Activated naive CD8-positive, alpha-beta T cell treated with anti-CD3 and anti-CD28 coated beads, Interleukin-2, amount 50 U/mL, for 16 hours (primary cell): ENCODE measurements around the gene NME1.
"Not testable (repeated sequence)": the region's sequence is repeated elsewhere in the genome, so short reads cannot be mapped to it uniquely, and the experiment has no call there.

Experiments
- DNase-seq: peaks from one replicate; pipeline ENCODE4 v3.0.0-alpha.2; 2020; ENCODE audit warnings: low read depth, low spot score

The NME1 gene

GRCh38 chr17:51144266-51145022 is 8.9 kb upstream of the NME1 start:
- no peak for DNase-seq

- DNase-seq, result no peak
Observed at GRCh38 chr17:51147650-51148049, 5.7 kb upstream of the NME1 start.

- no peak for DNase-seq
Observed at GRCh38 chr17:51149163-51149562, 4.2 kb upstream of the NME1 start.

GRCh38 chr17:51150932-51151331 is 2.4 kb upstream of the NME1 start:
- no peak for DNase-seq

DNA sequence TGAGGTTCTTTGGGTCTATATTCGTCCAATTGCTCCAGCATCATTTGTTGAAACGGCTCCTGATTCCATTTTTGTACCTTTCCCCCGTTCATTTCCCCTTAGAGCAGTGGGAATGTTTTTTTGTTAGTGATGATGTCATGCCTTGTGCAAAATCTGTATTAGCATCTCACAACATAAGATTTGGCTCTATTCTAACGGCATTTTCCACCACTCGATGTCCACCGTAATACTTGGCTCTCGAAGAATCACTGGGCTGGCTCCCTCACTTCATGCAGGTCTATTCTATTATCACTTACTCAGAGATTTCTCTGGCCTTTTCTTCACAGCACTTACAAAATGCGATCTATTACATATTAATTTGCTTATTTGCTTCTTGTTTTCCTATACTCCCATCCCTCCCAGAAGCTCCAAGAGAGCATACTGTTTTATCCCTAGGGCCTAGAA is 571 bp upstream of the NME1 start:
- DNase-seq, result no peak

- DNase-seq, result no peak
Observed at GRCh38 chr17:51154176-51154575, 817 bp downstream of the NME1 start.

DNA sequence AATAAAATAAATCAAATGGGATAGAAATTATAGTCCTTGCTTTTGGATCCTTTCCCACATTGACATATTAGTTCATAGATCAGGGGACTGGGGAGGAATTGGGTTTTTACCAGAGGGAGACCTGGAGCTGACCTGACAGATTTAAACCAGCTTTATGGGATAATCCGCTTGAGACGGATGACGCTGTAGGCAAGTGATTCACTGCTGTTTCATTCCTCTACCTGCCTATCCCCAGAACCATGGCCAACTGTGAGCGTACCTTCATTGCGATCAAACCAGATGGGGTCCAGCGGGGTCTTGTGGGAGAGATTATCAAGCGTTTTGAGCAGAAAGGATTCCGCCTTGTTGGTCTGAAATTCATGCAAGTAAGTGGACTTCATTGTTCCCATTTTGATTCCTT is 2.1 kb downstream of the NME1 start:
- no peak for DNase-seq

- no peak for DNase-seq
Observed at GRCh38 chr17:51159604-51160003, 6.2 kb downstream of the NME1 start.

GRCh38 chr17:51161541-51161940 is 8.2 kb downstream of the NME1 start:
- DNase-seq, result no peak

DNA sequence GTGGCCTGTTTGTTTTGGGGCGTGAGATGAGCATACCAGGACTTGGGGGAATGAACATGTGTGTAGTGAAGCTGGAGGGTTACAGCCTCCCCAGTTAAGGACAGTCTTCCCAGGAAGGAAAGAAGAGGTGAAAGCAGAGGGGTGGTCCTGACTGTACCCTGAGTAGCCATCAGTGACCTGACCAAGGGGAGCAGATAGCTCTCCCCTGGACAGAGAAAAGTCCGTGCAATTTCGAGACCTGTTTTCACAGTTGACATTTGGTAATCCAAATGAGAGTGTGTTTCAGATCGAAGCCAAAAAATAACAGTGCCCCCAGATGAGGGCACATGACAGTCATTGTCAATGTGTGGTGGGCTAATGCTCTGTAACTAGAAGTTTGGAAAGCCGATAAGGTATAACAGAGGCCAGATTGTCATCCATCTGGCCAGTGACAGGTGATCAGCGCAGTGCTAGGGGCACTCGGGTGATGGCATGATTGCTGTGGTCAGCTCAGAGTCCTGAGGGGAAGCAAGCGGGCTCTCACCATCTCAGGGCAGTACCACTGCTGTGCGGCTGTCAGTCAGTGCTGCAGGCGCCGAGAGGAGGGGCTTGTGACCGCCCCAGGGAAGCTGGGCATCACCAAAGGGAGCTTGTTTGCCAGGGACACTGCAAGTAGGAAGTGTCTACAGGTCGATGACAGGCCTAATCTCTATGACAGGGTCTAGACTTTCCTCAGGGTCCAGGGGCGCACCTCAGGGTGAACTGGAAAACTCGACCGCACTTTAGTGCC is 11.7 kb downstream of the NME1 start:
- no peak for DNase-seq

DNA sequence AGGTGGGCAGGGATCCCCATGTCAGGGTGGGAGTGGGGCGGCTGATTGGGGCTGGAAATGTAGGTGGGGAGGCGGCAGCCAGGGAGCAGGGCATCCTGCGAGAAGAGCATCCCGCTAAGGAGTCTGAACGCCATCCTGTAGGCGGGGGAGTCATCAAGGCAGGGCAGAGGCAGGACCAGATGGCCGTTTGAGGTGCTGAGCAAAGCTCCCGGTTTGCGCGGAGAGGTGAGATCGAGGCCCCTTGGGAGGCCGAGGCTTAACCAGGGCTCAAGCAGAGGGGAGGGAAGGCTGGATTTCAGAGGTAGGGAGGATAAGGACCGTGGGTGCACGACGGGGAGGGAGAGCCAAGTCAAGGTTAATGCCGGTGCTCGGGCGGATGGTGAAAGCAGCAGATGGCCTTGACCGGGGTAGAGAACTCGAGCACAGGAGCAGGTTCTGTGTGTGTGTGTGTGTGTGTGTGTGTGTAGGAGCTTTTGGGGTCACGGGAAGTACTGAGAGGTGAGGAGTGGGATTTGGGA is 12.4 kb downstream of the NME1 start:
- no peak for DNase-seq

GRCh38 chr17:51166198-51166986 is 13.0 kb downstream of the NME1 start, which contains the start of gene NME2:
NME2 (plus strand) TSS chr17:51166411; CDS start chr17:51166831, 420 bp downstream.
- peak; percentile 39 for DNase-seq

DNA sequence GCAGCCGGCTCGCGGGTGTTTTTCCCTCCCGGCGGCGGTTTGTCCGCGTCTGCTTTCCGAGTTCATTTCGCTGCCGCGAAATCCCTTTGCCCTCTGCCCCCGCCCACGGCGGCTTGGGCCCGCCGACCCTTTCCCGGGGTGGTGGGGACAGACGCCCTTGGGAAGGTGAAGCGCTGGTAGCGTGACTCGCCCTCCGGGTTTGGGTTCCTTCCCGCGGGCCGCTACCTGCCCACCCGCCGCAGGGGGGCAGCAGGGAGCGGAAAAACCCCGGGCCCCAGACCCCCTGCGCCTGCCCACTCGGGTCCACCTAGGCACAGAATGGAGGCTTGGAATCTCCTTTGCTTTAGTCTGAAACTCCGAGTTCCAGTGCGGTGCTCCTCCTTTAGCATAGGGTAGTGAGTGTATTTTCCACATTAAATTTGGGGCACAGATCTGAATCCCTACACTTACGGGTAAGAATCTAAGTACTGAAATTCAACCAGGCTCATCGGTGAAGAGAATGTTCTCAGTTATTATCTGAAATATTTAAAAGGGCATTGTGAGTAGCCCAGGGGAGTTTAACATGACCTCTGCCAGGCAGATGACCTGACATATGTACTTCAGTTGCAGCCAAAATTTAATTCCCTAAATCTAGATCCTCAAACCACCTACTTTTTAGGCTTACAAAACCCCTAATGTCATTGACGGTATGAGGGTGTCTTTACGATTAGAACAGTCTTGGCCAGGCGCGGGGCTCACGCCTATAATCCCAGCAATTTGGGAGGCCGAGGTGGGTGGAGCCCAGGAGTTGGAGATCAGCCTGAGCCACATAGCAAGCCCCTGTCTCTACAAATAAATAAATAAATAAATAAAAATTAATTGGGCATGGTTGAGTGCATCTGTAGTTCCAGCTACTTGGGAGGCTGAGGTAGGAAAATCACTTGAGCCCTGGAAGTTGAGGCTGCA is 13.9 kb downstream of the NME1 start:
- DNase-seq, result peak; percentile 54

GRCh38 chr17:51169340-51169739 is 16.0 kb downstream of the NME1 start:
- no peak for DNase-seq

GRCh38 chr17:51170736-51171135 is 17.4 kb downstream of the NME1 start:
- no peak for DNase-seq

GRCh38 chr17:51172030-51172429 is 18.7 kb downstream of the NME1 start:
- not testable (repeated sequence) for DNase-seq

- no peak for DNase-seq
Observed at GRCh38 chr17:51180486-51180885, 27.1 kb downstream of the NME1 start.

DNA sequence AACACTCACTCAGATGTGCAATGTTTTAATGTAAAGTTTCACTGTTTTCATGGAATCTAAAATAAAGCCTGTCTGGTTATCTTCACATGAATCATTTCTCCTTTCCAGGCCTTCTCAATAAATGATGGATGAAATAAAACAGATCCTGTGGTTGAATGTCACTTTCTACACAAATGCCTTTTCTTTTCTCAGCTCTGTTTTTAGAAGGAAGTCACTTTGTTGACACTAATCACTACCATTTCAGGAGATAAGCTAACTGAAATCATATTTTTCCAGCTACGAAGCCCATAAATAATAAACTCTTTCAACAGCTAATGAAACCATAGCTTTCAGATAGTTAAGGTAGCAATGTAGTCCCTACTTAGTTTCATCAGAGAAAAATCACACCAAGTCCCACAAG is 30.8 kb downstream of the NME1 start:
- no peak for DNase-seq

DNA sequence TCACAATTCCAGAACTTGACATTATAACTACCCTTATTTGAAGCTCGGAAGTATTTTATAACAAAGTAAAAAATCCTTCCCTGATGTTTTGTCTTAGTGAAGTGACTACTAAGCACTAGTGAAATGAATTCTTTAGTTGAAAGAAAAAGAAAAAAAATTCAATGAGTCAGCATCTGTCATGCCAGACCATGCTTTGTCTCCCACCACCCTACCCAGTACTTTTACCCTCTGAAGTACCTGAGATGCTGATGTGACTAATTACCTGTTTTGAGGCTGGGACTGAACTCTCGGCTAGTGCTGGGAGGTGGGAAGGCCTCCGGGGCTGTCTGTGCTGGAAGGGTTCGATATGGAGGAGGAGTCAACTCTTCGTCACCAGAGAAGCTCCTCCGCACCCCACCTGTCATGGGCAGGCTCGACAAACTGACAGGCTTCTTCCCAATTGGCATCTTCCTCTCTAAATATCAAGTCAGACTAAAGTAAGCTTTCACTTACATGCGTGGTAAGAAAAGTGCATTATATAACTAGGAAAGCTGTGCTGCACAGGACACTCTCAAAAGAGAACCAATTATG is 32.5 kb downstream of the NME1 start:
- DNase-seq, result no peak

GRCh38 chr17:51188271-51188833 is 35.0 kb downstream of the NME1 start:
- no peak for DNase-seq
